Endodermal cell (in vitro differentiated cells): Measurements from ENCODE around the gene SSC4D. TPM values are rescaled to one million over a fixed set of nuclear protein-coding genes. Genes with fewer than 3 reads are reported as not detected.

Experiments used
- DNase-seq: peaks from one replicate; pipeline ENCODE4 v3.0.0-alpha.2; 2017
- H3K27ac ChIP-seq: 2 replicates; pipeline ENCODE4 v1.5.1; 2013; ENCODE audit warnings: mild to moderate bottlenecking, low read depth, low read length, moderate library complexity
- H3K27me3 ChIP-seq: 2 replicates; pipeline ENCODE4 v1.6.1; 2013; ENCODE audit warnings: mild to moderate bottlenecking, low read length, moderate library complexity; ENCODE audit not compliant: insufficient read depth, control insufficient read depth, poor library complexity, severe bottlenecking
- H3K36me3 ChIP-seq: 2 replicates; pipeline ENCODE4 v1.7.0; 2013; ENCODE audit warnings: mild to moderate bottlenecking, low read length, moderate library complexity; ENCODE audit not compliant: control insufficient read depth, insufficient read depth
- H3K4me1 ChIP-seq: one replicate; pipeline ENCODE4 v1.7.0; 2013; ENCODE audit warnings: low read length; ENCODE audit not compliant: control insufficient read depth, insufficient read depth
- H3K4me3 ChIP-seq: 2 replicates; pipeline ENCODE4 v1.5.1; 2013; ENCODE audit warnings: mild to moderate bottlenecking, low read length, moderate library complexity
- H3K9ac ChIP-seq: 2 replicates; pipeline ENCODE4 v1.6.1; 2013; ENCODE audit warnings: mild to moderate bottlenecking, low read length, moderate library complexity; ENCODE audit not compliant: poor library complexity, severe bottlenecking; ENCODE audit errors: extremely low read depth
- H3K9me3 ChIP-seq: 2 replicates; pipeline ENCODE4 v1.6.1; 2013; ENCODE audit warnings: mild to moderate bottlenecking, low read length, moderate library complexity; ENCODE audit not compliant: control insufficient read depth
- H3K27ac Mint-ChIP-seq: 2 replicates; pipeline ENCODE4 v1.8.0; 2020; ENCODE audit warnings: mixed read lengths
- H3K27me3 Mint-ChIP-seq: 2 replicates; pipeline ENCODE4 v1.8.0; 2021; ENCODE audit warnings: mild to moderate bottlenecking, mixed read lengths; ENCODE audit not compliant: insufficient read depth
- H3K36me3 Mint-ChIP-seq: 2 replicates; pipeline ENCODE4 v1.8.0; 2020; ENCODE audit warnings: low read depth, mixed read lengths
- H3K4me1 Mint-ChIP-seq: 2 replicates; pipeline ENCODE4 v1.8.0; 2020; ENCODE audit warnings: mixed read lengths
- H3K4me3 Mint-ChIP-seq: 2 replicates; pipeline ENCODE4 v1.8.0; 2020; ENCODE audit warnings: mild to moderate bottlenecking, moderate library complexity, mixed read lengths
- H3K9me3 Mint-ChIP-seq: 2 replicates; pipeline ENCODE4 v1.8.0; 2020; ENCODE audit warnings: mild to moderate bottlenecking, mixed read lengths
- WGBS, 2 experiments: methylation state at CpG; one replicate each; pipeline versions ENCODE4 v1.1.5 to v1.1.7; 2013; ENCODE audit warnings: missing lambda C conversion rate in 2 of 2, mixed read lengths in 1 of 2; ENCODE audit not compliant: insufficient coverage in 1 of 2, insufficient read length in 1 of 2; 5-methylcytosine and 5-hydroxymethylcytosine counted together
- total RNA-seq, 2 donors: library from RNA; stranded (reverse); fragmentation: NEBNext Ultra II Directional in 1 of 2; extraction: Animal tissue kit (Norgen Biotek cat#: 25700) in 1 of 2; gene quantifications; 2 replicates in 1 of 2; 3 replicates in 1 of 2; pipeline ENCODE4 v1.2.1, GENCODE V29; 2021
- TF ChIP-seq, protein P1 (sequence below): fragments of 200-600 bp; sonication (generic); conservative IDR thresholded peaks from 2 replicates; pipeline ENCODE4 v1.5.0; 2021; ENCODE audit warnings: antibody characterized with exemption, mild to moderate bottlenecking

The SSC4D gene
- total RNA-seq, 2 donors from 2014 or later = 21.9 to 44.5 TPM

DNA sequence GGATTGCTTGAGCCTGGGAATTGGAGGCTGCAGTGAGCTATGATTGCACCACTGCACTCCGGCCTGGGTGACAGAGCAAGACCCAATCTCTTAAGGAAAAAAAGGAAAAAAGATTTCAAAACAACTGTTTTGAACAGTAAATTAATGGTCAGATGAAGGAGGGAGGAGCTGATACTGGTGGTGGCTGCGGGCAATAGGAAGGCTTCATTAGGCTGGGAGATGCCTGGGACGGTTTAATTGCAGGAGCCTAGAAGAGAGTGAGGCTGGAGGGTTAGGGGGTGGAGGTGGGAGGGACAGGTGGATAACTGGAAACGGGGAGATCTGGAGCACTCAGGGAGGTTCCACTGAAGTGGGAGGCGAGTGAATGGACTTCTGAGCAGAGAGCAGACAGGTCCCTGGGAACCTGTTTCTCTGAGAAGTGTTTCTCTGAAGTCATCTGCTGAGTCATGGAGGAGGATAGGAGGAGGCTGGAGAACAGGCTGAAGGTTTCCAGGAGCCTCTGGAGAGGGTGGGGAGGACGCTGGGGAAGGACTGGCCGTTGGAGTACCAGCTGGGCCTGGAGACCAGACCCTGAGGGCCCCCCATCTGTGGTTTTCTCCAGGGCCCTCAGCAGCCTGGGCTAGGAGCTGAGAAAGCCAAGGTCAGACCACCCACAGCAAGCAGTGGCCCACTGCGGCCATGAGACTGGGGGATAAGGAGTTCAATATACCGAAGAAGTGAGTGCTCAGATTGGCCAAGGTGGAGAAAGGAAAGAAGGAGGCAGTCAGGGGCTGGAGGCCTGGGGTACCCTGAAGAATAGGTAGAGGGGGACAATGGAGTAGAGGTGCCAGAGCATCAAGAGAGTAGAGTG, 36.3 kb downstream of the SSC4D start:
- no peaks in the 10 kb centered on the region for H3K27me3 ChIP-seq
- no peak for DNase-seq
- Mint-ChIP-seq H3K36me3 (no peaks in the 10 kb centered on the region), H3K27me3 (peaks cover 5% of the 10 kb centered on the region), H3K4me1 (peaks cover 6% of the 10 kb centered on the region), H3K27ac (peak overlapping the region; percentile 57), H3K4me3 (no peak overlapping the region), H3K9me3 (no peaks in the 10 kb centered on the region)
- H3K4me3 ChIP-seq = no peak overlapping the region
- H3K36me3 ChIP-seq = no peaks in the 10 kb centered on the region
- H3K9ac ChIP-seq = no peak overlapping the region
- 88 to 93% methylated on average over 6 to 9 of the region's 9 CpGs for WGBS, 2 experiments
- H3K9me3 ChIP-seq = no peaks in the 10 kb centered on the region
- H3K4me1 ChIP-seq = no peaks in the 10 kb centered on the region
- TF ChIP-seq, protein P1, sequence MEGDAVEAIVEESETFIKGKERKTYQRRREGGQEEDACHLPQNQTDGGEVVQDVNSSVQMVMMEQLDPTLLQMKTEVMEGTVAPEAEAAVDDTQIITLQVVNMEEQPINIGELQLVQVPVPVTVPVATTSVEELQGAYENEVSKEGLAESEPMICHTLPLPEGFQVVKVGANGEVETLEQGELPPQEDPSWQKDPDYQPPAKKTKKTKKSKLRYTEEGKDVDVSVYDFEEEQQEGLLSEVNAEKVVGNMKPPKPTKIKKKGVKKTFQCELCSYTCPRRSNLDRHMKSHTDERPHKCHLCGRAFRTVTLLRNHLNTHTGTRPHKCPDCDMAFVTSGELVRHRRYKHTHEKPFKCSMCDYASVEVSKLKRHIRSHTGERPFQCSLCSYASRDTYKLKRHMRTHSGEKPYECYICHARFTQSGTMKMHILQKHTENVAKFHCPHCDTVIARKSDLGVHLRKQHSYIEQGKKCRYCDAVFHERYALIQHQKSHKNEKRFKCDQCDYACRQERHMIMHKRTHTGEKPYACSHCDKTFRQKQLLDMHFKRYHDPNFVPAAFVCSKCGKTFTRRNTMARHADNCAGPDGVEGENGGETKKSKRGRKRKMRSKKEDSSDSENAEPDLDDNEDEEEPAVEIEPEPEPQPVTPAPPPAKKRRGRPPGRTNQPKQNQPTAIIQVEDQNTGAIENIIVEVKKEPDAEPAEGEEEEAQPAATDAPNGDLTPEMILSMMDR = no peak
- no peak overlapping the region for H3K27ac ChIP-seq

DNA sequence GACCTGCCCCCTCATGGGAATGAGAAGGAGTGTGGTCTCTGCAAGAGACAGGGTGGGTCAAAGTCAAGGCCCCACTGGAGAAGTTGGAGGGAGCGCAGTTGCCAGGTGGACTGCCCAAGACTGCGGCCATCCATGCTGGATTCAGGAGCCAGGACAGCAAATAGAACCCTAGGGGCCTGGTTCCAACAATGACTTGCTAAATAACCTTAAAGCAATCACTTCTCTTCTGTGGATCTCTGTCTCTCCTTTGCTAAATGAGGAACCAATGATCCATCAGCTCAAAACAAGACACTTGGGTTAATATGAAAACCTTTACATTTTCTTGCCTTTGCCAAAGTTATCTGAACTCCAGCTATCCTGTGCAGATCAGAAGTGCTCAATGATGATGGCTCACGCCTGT, 38.1 kb downstream of the SSC4D start:
- no peaks in the 10 kb centered on the region for H3K27me3 ChIP-seq
- no peak overlapping the region for H3K27ac Mint-ChIP-seq
- H3K9me3 ChIP-seq = no peaks in the 10 kb centered on the region
- no peak overlapping the region for H3K4me3 ChIP-seq
- no peak overlapping the region for H3K4me3 Mint-ChIP-seq
- H3K27me3 Mint-ChIP-seq = peaks cover 5% of the 10 kb centered on the region
- TF ChIP-seq, protein P1 = no peak
- no peaks in the 10 kb centered on the region for H3K36me3 ChIP-seq
- H3K27ac ChIP-seq = no peak overlapping the region
- DNase-seq = no peak
- H3K4me1 ChIP-seq = no peaks in the 10 kb centered on the region
- H3K9me3 Mint-ChIP-seq = no peaks in the 10 kb centered on the region
- WGBS, 2 experiments = 98 to 100% methylated on average over 3 of the region's 3 CpGs
- H3K4me1 Mint-ChIP-seq = peaks cover 6% of the 10 kb centered on the region
- H3K36me3 Mint-ChIP-seq = no peaks in the 10 kb centered on the region
- H3K9ac ChIP-seq = no peak overlapping the region

DNA sequence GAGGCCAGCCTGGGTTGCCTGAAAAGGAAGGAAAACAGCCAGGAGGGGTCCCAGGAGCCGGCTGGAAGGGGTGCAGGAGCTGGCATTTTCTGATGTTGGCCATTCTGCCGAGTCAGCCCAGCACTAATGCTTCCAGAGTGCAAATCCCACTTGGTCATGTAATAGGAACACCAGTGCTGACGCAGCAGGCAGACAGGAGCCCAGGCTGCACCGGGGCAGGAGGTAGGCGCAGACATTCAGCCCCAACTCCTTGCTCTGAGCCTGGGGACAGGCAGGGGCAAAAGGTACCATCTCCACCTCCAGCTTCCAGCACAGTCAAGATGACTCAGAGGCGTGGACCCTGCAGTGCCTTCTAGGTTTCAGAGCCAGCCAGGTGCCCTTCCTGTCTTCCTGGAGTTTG, 40.5 kb downstream of the SSC4D start:
- peaks cover 14% of the 10 kb centered on the region for H3K4me1 Mint-ChIP-seq
- H3K36me3 ChIP-seq = no peaks in the 10 kb centered on the region

More for the DNA sequence above, 40.5 kb downstream of the SSC4D start:
- Histone ChIP-seq H3K4me3 (no peak overlapping the region), H3K9ac (no peak overlapping the region), H3K9me3 (no peaks in the 10 kb centered on the region), H3K27ac (no peak overlapping the region), H3K4me1 (no peaks in the 10 kb centered on the region), H3K27me3 (no peaks in the 10 kb centered on the region)
- H3K9me3 Mint-ChIP-seq = no peaks in the 10 kb centered on the region
- 58 to 90% methylated on average over 2 to 6 of the region's 6 CpGs for WGBS, 2 experiments
- no peak for DNase-seq
- H3K27me3 Mint-ChIP-seq = peaks cover under 1% of the 10 kb centered on the region
- H3K36me3 Mint-ChIP-seq = no peaks in the 10 kb centered on the region
- no peak overlapping the region for H3K27ac Mint-ChIP-seq
- TF ChIP-seq, protein P1 = no peak
- no peak overlapping the region for H3K4me3 Mint-ChIP-seq
